Cardiac septum (tissue), 1 donor: ENCODE results near the gene C2CD2. TPM values are rescaled to one million over a fixed set of nuclear protein-coding genes. Genes with fewer than 3 reads are reported as not detected.
"Not testable (repeated sequence)": the region's sequence is repeated elsewhere in the genome, so short reads cannot be mapped to it uniquely, and the experiment has no call there.

Source experiments
- DNase-seq: peaks from one replicate; pipeline ENCODE4 v3.0.0-alpha.2; 2020; ENCODE audit warnings: low spot score
- intact Hi-C: fragments of 100-400 bp; cut with DNase I; formaldehyde crosslinking; loops from one replicate; pipeline ENCODE4 v1.14.0; 2022
- long read RNA-seq: library from polyadenylated mRNA; unstranded; transcript quantifications from one replicate; pipeline ENCODE4 v2.0.0, GENCODE V29; 2021
- total RNA-seq: library from RNA; stranded (reverse); fragmentation: NEBNext Ultra II Directional; extraction: Animal tissue kit (Norgen Biotek cat#: 25700); gene quantifications from one replicate; pipeline ENCODE4 v1.2.1, GENCODE V29; 2021
- donor health status: DM: no; HTN: no; CAD: no.

C2CD2 gene
- total RNA-seq, result 7.7 TPM
- long read RNA-seq, full-length matches to known transcripts, result 2 of 4 reads
- long read RNA-seq, partial matches to known transcripts, result 0 of 4 reads
- long read RNA-seq, other reads (novel, unspliced or antisense), result 2 of 4 reads

- intact Hi-C loops, result loop anchor here (10.0 kb wide), 1 partner anchor 161 kb away; no protein-coding TSS in a partner anchor
- DNase-seq, result peak; percentile 80
These were observed at the start of gene C2CD2 for GRCh38 chr21:41953831-41954653. Gene C2CD2 (minus strand): TSS chr21:41954018. CDS start chr21:41953648, 370 bp downstream.

GRCh38 chr21:42003051-42003461, 49.2 kb upstream of the C2CD2 start:
- intact Hi-C loops, result no loop called here
- DNase-seq, result no peak

GRCh38 chr21:42002421-42002958, 48.7 kb upstream of the C2CD2 start:
- no peak for DNase-seq
- intact Hi-C loops, result no loop called here

GRCh38 chr21:42001781-42002180, 48.0 kb upstream of the C2CD2 start:
- no peak for DNase-seq
- intact Hi-C loops, result no loop called here

- DNase-seq, result no peak
- intact Hi-C loops, result no loop called here
These were observed 47.1 kb upstream of the C2CD2 start for GRCh38 chr21:42000908-42001307.

GRCh38 chr21:41997657-41998056, 43.8 kb upstream of the C2CD2 start:
- intact Hi-C loops, result no loop called here
- no peak for DNase-seq

GRCh38 chr21:41995577-41995976, 41.8 kb upstream of the C2CD2 start:
- intact Hi-C loops, result no loop called here
- no peak for DNase-seq

- intact Hi-C loops, DNase-seq: not testable (repeated sequence)
These were observed 40.8 kb upstream of the C2CD2 start for GRCh38 chr21:41994613-41995012.

GRCh38 chr21:41993744-41994143, 39.9 kb upstream of the C2CD2 start:
- intact Hi-C loops, result no loop called here
- no peak for DNase-seq

GRCh38 chr21:41992576-41992975, 38.8 kb upstream of the C2CD2 start:
- intact Hi-C loops, result no loop called here
- no peak for DNase-seq

GRCh38 chr21:41991659-41992058, 37.8 kb upstream of the C2CD2 start:
- intact Hi-C loops, result no loop called here
- no peak for DNase-seq

- intact Hi-C loops, result no loop called here
- DNase-seq, result no peak
These were observed 35.9 kb upstream of the C2CD2 start for GRCh38 chr21:41989698-41990097.

- intact Hi-C loops, result no loop called here
- DNase-seq, result no peak
These were observed 33.5 kb upstream of the C2CD2 start for GRCh38 chr21:41987310-41987709.

GRCh38 chr21:41985662-41986416, 32.0 kb upstream of the C2CD2 start:
- no peak for DNase-seq
- intact Hi-C loops, result no loop called here

- no peak for DNase-seq
- intact Hi-C loops, result no loop called here
These were observed 29.4 kb upstream of the C2CD2 start for GRCh38 chr21:41983229-41983628.

- intact Hi-C loops, result no loop called here
- DNase-seq, result no peak
These were observed 26.7 kb upstream of the C2CD2 start for GRCh38 chr21:41980561-41980960.

GRCh38 chr21:41979751-41980369, 26.0 kb upstream of the C2CD2 start:
- DNase-seq, result no peak
- intact Hi-C loops, result no loop called here

GRCh38 chr21:41979335-41979734, 25.5 kb upstream of the C2CD2 start:
- no peak for DNase-seq
- intact Hi-C loops, result no loop called here

GRCh38 chr21:41977034-41977950, 23.5 kb upstream of the C2CD2 start:
- no peak for DNase-seq
- intact Hi-C loops, result no loop called here
